ENCODE results near the gene CRAT. TPM values are rescaled to one million over a fixed set of nuclear protein-coding genes. Genes with fewer than 3 reads are reported as not detected.

CRAT gene
- total and polyA plus RNA-seq, 11 donors: 37.0 to 126 (median 65.7) TPM

DNA sequence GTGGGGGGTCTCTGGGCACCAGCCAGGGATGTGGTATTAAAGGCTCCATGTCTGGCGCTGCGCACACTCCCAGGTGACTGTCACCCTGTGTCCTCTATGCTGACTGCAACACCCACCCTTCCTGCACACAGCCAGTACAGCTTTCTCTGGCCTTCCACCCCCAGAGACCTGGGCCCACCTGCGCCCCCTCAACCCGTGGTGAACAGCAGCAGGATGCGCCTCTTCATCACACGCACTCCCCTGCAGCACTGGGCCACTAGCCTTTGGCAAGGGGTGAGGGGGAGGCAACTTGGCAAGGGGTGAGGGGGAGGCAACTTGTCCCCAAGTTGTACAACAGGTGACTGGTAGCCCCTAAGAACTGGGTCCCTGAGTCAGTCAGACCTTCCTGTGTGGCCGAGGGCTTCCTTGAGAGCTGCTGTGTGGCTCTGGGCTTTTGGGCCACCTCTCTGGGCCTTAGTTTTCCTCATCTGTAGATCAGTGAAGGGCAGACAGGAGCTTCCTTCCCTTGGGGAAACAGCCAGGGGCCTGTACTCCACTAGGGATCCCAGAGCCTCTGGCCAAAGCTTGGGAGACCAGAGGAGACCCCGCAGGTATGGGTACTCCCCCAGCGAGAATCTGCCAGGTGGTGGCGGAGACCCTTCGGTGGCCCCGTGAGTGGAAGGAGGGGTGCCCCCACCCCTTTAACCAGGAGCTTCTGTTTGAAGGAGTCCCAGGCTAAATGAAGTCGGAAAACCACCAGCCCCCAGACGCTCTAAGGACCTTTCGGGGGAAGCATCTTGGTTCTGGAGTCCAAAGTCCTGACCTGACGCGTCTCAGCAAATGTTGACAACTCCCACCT is 4.5 kb downstream of the CRAT start:
- no peak for ATAC-seq
- Histone ChIP-seq H3K27me3 (no peaks in the 10 kb centered on the region), H3K4me3 (no peak overlapping the region), H3K4me1 (peaks cover 0 to 36% (median 14%) of the 10 kb centered on the region in 12 donors), H3K9me3 (no peaks in the 10 kb centered on the region), H3K27ac (no peak overlapping the region), H3K36me3 (peaks cover 0 to 30% (median 18%) of the 10 kb centered on the region in 9 donors)
- no peak for DNase-seq
- TF ChIP-seq CTCF (IDR thresholded peaks at IDR 0.05): no peak
- TF ChIP-seq POLR2A (IDR thresholded peaks at IDR 0.05): no peak
- intact Hi-C loops (cut with DNase I): no loop called here
- 89 to 93% (median 91%) methylated on average over 11 to 17 of the region's 17 CpGs for WGBS, 4 donors

DNA sequence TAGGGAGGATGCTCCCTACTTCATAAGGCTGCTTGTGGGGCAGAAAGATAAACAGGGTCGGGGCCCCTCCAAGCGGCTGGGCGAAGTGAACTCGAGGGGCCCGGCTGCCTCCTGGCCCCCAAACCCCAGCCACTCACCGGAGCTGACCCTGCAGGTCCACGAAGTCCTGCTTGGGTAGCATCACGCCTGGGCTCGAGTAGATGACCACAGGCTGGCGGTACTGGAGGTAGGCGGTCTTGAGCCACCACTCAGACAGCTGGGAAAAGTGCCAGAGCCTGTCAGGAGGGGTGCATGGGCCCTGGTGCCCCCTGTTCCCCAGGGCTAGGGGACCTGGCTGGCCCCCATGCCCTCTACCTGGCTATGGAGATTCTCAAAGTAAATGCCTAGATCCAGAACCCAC is 6.5 kb downstream of the CRAT start:
- Histone ChIP-seq H3K27ac (no peak overlapping the region), H3K36me3 (peaks cover 0 to 32% (median 18%) of the 10 kb centered on the region in 9 donors), H3K27me3 (no peaks in the 10 kb centered on the region), H3K4me1 (peaks cover 0 to 23% (median 2%) of the 10 kb centered on the region in 12 donors), H3K4me3 (no peak overlapping the region), H3K9me3 (no peaks in the 10 kb centered on the region)
- DNase-seq (no peak), ATAC-seq (no peak)
- intact Hi-C loops (cut with DNase I): no loop called here
- WGBS, 4 donors: 78 to 90% (median 85%) methylated on average over 3 to 11 of the region's 11 CpGs
- TF ChIP-seq POLR2A (IDR thresholded peaks at IDR 0.05) (no peak), CTCF (IDR thresholded peaks at IDR 0.05) (no peak)

DNA sequence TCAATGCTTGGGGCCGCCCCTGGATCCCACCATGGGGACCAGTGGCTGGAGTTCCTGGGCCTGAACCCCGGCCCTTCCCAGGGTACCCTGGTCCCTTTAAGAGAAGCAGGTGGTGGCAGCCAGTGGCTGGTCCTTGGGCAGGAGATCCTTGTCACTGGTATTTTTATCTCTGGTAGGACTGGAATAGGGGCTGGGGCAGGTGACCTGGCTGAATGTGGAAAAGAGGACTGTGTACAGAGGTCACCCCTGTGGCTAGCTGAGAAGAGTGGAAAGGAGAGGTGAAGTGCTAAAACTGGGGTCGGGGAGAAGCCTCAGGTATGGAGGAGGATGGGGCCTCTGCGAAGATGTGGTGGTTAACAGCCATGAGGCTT is 7.0 kb downstream of the CRAT start:
- DNase-seq (no peak), ATAC-seq (peak in 2 of 4 donors; percentile 3)
- WGBS, 4 donors: 70 to 87% (median 85%) methylated on average over 4 of the region's 4 CpGs
- no peaks in the 10 kb centered on the region for H3K27me3 ChIP-seq
- TF ChIP-seq CTCF (IDR thresholded peaks at IDR 0.05): no peak
- no peak for TF ChIP-seq POLR2A (IDR thresholded peaks at IDR 0.05)
- no peaks in the 10 kb centered on the region for H3K9me3 ChIP-seq
- H3K36me3 ChIP-seq: peaks cover 0 to 32% (median 18%) of the 10 kb centered on the region in 9 donors
- H3K27ac ChIP-seq: no peak overlapping the region
- H3K4me3 ChIP-seq: no peak overlapping the region
- intact Hi-C loops (cut with DNase I): no loop called here
- H3K4me1 ChIP-seq: peaks cover 0 to 18% (median 0%) of the 10 kb centered on the region in 12 donors

- DNase-seq (peak in 4 of 5 donors; percentile 33 to 66 (median 50)), ATAC-seq (peak; percentile 43 to 69 (median 62))
- 55 to 76% (median 58%) methylated on average over 7 to 14 of the region's 14 CpGs for WGBS, 4 donors
- Histone ChIP-seq H3K36me3 (peaks cover 0 to 37% (median 24%) of the 10 kb centered on the region in 9 donors), H3K27me3 (no peaks in the 10 kb centered on the region), H3K4me3 (no peak overlapping the region), H3K4me1 (peaks cover 0 to 17% (median 0%) of the 10 kb centered on the region in 12 donors), H3K9me3 (no peaks in the 10 kb centered on the region), H3K27ac (no peak overlapping the region)
- intact Hi-C loops (cut with DNase I): no loop called here
- TF ChIP-seq POLR2A (IDR thresholded peaks at IDR 0.05) (no peak), CTCF (IDR thresholded peaks at IDR 0.05) (peak; percentile 18 to 59 (median 38))
Measured at GRCh38 chr9:129102791-129103594, 7.6 kb downstream of the CRAT start.

Measured in heart left ventricle (tissue), 16 donors.